Activated CD4-positive, alpha-beta T cell treated with anti-CD3 and anti-CD28 coated beads, Interleukin-2, amount 10 ng/mL, durations not matched to agents 24 days and 14 days (primary cell): ENCODE measurements around the gene ADAMTS12. TPM values are rescaled to one million over a fixed set of nuclear protein-coding genes. Genes with fewer than 3 reads are reported as not detected.

Experiments used
- DNase-seq: peaks from one replicate; pipeline ENCODE4 v3.0.0; 2022
- H3K27ac Mint-ChIP-seq: one replicate; pipeline ENCODE4 v1.8.0; 2022; ENCODE audit warnings: mild to moderate bottlenecking, mixed read lengths
- H3K27me3 Mint-ChIP-seq: one replicate; pipeline ENCODE4 v1.8.0; 2022; ENCODE audit warnings: mixed read lengths
- H3K36me3 Mint-ChIP-seq: one replicate; pipeline ENCODE4 v1.8.0; 2022; ENCODE audit warnings: low read depth, mild to moderate bottlenecking, mixed read lengths
- H3K4me1 Mint-ChIP-seq: one replicate; pipeline ENCODE4 v1.8.0; 2021; ENCODE audit warnings: mixed read lengths
- H3K4me3 Mint-ChIP-seq: one replicate; pipeline ENCODE4 v1.8.0; 2022; ENCODE audit warnings: mild to moderate bottlenecking, moderate library complexity, mixed read lengths
- H3K9me3 Mint-ChIP-seq: one replicate; pipeline ENCODE4 v1.8.0; 2021; ENCODE audit warnings: mixed read lengths
- intact Hi-C: fragments of 100-400 bp; cut with micrococcal nuclease; formaldehyde crosslinking; loops from one replicate; pipeline ENCODE4 v1.15.1; 2023
- total RNA-seq: library from RNA; stranded (reverse); gene quantifications from 2 replicates; pipeline ENCODE4 v1.2.3, GENCODE V29; 2022

ADAMTS12 gene
- total RNA-seq, 1 donor from 2014 or later: not detected

- Mint-ChIP-seq H3K36me3 (no peaks in the 10 kb centered on the region), H3K27ac (no peak overlapping the region), H3K27me3 (peaks cover 23% of the 10 kb centered on the region), H3K4me1 (peaks cover 9% of the 10 kb centered on the region), H3K9me3 (peaks cover 5% of the 10 kb centered on the region), H3K4me3 (no peak overlapping the region)
- no peak for DNase-seq
- intact Hi-C loops: no loop called here
Measured at GRCh38 chr5:33848554-33848953, 43.2 kb downstream of the ADAMTS12 start.

- Mint-ChIP-seq H3K27ac (no peak overlapping the region), H3K27me3 (peaks cover 15% of the 10 kb centered on the region), H3K4me1 (peaks cover 10% of the 10 kb centered on the region), H3K9me3 (peaks cover 8% of the 10 kb centered on the region), H3K4me3 (no peak overlapping the region), H3K36me3 (no peaks in the 10 kb centered on the region)
- DNase-seq: no peak
- intact Hi-C loops: no loop called here
Measured at GRCh38 chr5:33846851-33847250, 44.9 kb downstream of the ADAMTS12 start.

GRCh38 chr5:33843579-33843978 lies 48.2 kb downstream of the ADAMTS12 start:
- DNase-seq: no peak
- Mint-ChIP-seq H3K4me1 (peaks cover 16% of the 10 kb centered on the region), H3K27ac (no peak overlapping the region), H3K27me3 (peaks cover 23% of the 10 kb centered on the region), H3K36me3 (no peaks in the 10 kb centered on the region), H3K9me3 (peaks cover 12% of the 10 kb centered on the region), H3K4me3 (no peak overlapping the region)
- intact Hi-C loops: no loop called here

DNA sequence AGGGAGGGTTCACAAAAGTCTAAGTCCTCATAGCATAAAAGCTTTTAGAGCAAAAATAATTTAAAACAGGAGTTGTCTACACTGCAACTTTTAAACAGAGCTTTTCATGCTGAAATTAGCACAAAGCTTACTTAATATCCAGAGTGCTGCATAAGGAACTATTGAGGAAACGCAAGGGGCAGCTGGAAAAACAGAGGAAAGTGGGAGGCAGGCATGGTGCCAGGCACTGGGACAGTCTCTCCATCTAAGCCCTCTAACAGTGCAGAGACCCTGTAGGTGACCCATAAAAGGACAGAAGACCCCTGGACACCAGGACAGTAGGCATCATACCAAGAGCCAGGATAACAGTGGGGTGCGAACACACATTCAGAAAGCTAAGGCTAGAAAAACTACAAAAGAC lies 49.3 kb downstream of the ADAMTS12 start:
- H3K4me1 Mint-ChIP-seq: peaks cover 16% of the 10 kb centered on the region
- intact Hi-C loops: no loop called here
- no peak for DNase-seq
- no peak overlapping the region for H3K27ac Mint-ChIP-seq
- no peaks in the 10 kb centered on the region for H3K36me3 Mint-ChIP-seq
- peaks cover 25% of the 10 kb centered on the region for H3K27me3 Mint-ChIP-seq
- peaks cover 14% of the 10 kb centered on the region for H3K9me3 Mint-ChIP-seq
- H3K4me3 Mint-ChIP-seq: no peak overlapping the region

DNA sequence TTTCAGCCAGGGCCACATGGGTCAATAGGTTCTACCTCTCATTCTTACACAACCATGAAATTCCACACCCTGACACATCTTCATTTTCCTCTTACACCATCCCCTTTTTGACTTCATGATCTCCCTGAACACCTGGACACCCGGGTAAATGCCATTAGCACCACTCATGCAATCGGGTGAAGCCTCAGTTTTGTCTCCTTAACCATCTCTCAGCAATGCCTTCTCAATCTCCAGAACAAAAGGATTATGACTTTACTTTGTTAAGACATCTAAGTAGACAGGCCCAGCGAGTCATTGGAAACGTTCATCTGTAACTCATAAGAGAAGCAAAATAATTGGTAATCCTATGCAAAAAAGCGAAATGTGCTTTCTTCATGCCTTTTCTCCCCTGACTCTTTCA lies 49.9 kb downstream of the ADAMTS12 start:
- H3K27me3 Mint-ChIP-seq: peaks cover 25% of the 10 kb centered on the region
- H3K4me1 Mint-ChIP-seq: peaks cover 16% of the 10 kb centered on the region
- no peak for DNase-seq
- peak overlapping the region; percentile 18 for H3K4me3 Mint-ChIP-seq
- H3K27ac Mint-ChIP-seq: no peak overlapping the region
- intact Hi-C loops: no loop called here
- H3K9me3 Mint-ChIP-seq: peaks cover 14% of the 10 kb centered on the region
- no peaks in the 10 kb centered on the region for H3K36me3 Mint-ChIP-seq

GRCh38 chr5:33840927-33841547 lies 50.8 kb downstream of the ADAMTS12 start:
- intact Hi-C loops: no loop called here
- H3K9me3 Mint-ChIP-seq: peaks cover 14% of the 10 kb centered on the region
- H3K4me3 Mint-ChIP-seq: peak overlapping the region; percentile 4
- DNase-seq: peak; percentile 76
- no peak overlapping the region for H3K27ac Mint-ChIP-seq
- peaks cover 22% of the 10 kb centered on the region for H3K27me3 Mint-ChIP-seq
- peaks cover 16% of the 10 kb centered on the region for H3K4me1 Mint-ChIP-seq
- no peaks in the 10 kb centered on the region for H3K36me3 Mint-ChIP-seq

DNA sequence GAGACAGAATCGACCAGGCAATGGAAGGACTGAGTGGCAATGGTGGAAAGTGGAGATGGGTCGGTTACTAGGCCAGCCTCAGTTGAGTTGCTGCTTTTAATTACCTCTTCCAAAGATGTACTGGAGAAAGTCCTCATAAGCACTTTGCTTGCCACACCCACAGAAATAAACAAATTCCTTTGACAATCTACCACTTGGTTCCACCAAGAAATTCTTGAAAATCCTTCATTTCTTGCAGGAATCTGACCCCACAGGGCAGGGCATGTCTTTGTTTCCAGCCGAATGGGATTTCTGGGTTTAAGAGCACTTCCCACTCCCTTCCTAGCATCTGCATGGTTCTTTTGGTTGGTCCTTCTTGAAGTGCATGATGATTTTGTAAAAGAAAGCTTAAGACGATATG lies 54.5 kb downstream of the ADAMTS12 start:
- peaks cover 21% of the 10 kb centered on the region for H3K27me3 Mint-ChIP-seq
- no peak overlapping the region for H3K27ac Mint-ChIP-seq
- peaks cover 17% of the 10 kb centered on the region for H3K4me1 Mint-ChIP-seq
- intact Hi-C loops: no loop called here
- H3K9me3 Mint-ChIP-seq: peaks cover 6% of the 10 kb centered on the region
- no peak overlapping the region for H3K4me3 Mint-ChIP-seq
- no peak for DNase-seq
- H3K36me3 Mint-ChIP-seq: no peaks in the 10 kb centered on the region

GRCh38 chr5:33834334-33834733 lies 57.5 kb downstream of the ADAMTS12 start:
- Mint-ChIP-seq H3K4me1 (peaks cover 2% of the 10 kb centered on the region), H3K4me3 (no peak overlapping the region), H3K36me3 (no peaks in the 10 kb centered on the region), H3K27ac (no peak overlapping the region), H3K27me3 (peaks cover 17% of the 10 kb centered on the region), H3K9me3 (peaks cover 6% of the 10 kb centered on the region)
- intact Hi-C loops: no loop called here
- DNase-seq: no peak

DNA sequence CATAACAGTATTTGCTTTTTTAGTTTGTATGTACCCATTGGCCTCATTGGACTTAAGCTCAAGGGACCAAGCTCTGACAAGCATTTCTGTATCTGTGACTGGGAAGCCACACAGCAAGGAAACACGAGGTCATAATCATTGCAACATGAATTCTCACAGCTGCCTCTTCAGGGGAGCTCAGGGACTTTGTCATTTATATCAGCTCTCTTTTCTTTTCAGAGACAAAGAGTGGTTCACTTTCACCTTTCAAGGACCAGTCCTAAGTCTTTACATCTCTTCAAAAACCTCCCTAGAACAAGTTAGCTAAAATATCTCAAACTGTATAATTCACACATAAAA lies 58.6 kb downstream of the ADAMTS12 start:
- DNase-seq: no peak
- Mint-ChIP-seq H3K4me3 (no peak overlapping the region), H3K27me3 (peaks cover 13% of the 10 kb centered on the region), H3K4me1 (peaks cover 2% of the 10 kb centered on the region), H3K9me3 (no peaks in the 10 kb centered on the region), H3K36me3 (no peaks in the 10 kb centered on the region), H3K27ac (no peak overlapping the region)
- intact Hi-C loops: no loop called here

- Mint-ChIP-seq H3K27ac (no peak overlapping the region), H3K27me3 (peaks cover 13% of the 10 kb centered on the region), H3K9me3 (no peaks in the 10 kb centered on the region), H3K4me3 (no peak overlapping the region), H3K4me1 (peaks cover 2% of the 10 kb centered on the region), H3K36me3 (no peaks in the 10 kb centered on the region)
- intact Hi-C loops: no loop called here
- no peak for DNase-seq
Measured at GRCh38 chr5:33832404-33833236, 59.2 kb downstream of the ADAMTS12 start.

GRCh38 chr5:33831041-33831440 lies 60.7 kb downstream of the ADAMTS12 start:
- intact Hi-C loops: no loop called here
- DNase-seq: no peak
- Mint-ChIP-seq H3K4me1 (peaks cover 2% of the 10 kb centered on the region), H3K36me3 (no peaks in the 10 kb centered on the region), H3K9me3 (no peaks in the 10 kb centered on the region), H3K4me3 (no peak overlapping the region), H3K27ac (no peak overlapping the region), H3K27me3 (peaks cover 13% of the 10 kb centered on the region)

DNA sequence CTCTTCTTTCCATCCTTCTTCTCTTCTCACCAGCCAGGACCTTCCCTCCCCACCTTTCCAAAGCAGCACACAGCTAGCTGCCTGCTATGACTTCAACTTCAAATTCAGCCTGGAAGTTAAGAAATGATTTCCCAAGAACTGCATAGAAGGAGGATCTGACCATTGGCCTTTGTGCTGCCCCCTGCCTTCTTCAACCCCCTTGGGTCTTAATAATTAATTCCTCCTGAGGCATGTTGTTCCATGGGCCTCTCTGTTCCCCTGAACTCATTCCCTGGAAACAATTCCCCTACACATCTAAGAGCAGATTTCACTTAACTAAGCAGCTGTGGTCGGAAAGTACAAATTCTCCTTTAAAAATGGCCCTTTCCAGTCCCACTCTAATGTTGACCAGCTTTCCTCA lies 62.4 kb downstream of the ADAMTS12 start:
- Mint-ChIP-seq H3K27ac (no peak overlapping the region), H3K36me3 (no peaks in the 10 kb centered on the region), H3K27me3 (peaks cover 13% of the 10 kb centered on the region), H3K9me3 (no peaks in the 10 kb centered on the region), H3K4me1 (no peaks in the 10 kb centered on the region), H3K4me3 (no peak overlapping the region)
- no peak for DNase-seq
- intact Hi-C loops: no loop called here

GRCh38 chr5:33828626-33829308 lies 63.0 kb downstream of the ADAMTS12 start:
- DNase-seq: no peak
- peaks cover 11% of the 10 kb centered on the region for H3K27me3 Mint-ChIP-seq
- no peaks in the 10 kb centered on the region for H3K9me3 Mint-ChIP-seq
- no peak overlapping the region for H3K4me3 Mint-ChIP-seq
- no peaks in the 10 kb centered on the region for H3K4me1 Mint-ChIP-seq
- no peak overlapping the region for H3K27ac Mint-ChIP-seq
- no peaks in the 10 kb centered on the region for H3K36me3 Mint-ChIP-seq
- intact Hi-C loops: no loop called here

DNA sequence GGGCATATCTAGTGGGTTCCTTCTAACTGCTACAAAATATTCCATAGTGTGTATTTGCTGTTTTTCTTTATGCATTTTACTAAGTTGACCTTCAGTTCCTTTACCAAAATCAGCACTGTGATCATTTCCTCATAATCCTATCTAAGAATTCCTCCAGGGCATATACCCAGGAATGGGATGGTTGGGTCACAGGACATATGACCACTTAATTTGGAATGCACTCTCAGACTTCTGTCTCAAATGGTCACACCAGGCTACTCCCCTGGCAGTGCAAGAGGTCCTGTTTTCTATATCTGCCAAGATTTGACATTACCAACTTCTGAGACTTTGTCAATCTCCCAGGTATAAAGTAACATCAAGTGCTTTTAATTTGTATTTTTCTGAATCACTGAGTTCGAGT lies 63.9 kb downstream of the ADAMTS12 start:
- H3K36me3 Mint-ChIP-seq: no peaks in the 10 kb centered on the region
- DNase-seq: no peak

More for the DNA sequence above, 63.9 kb downstream of the ADAMTS12 start:
- intact Hi-C loops: no loop called here
- Mint-ChIP-seq H3K27me3 (peaks cover 8% of the 10 kb centered on the region), H3K27ac (no peak overlapping the region), H3K4me3 (no peak overlapping the region), H3K4me1 (no peaks in the 10 kb centered on the region), H3K9me3 (no peaks in the 10 kb centered on the region)
